Measurements from ENCODE around the gene AHNAK2.
"Not testable (repeated sequence)": the region's sequence is repeated elsewhere in the genome, so short reads cannot be mapped to it uniquely, and the experiment has no call there.

The AHNAK2 gene

GRCh38 chr14:104891664-104892530 lies 86.3 kb downstream of the AHNAK2 start:
- no peak for TF ChIP-seq CTCF (IDR thresholded peaks at IDR 0.05; ENCODE audit: borderline replicate concordance, control extremely low read depth, extremely low read depth, insufficient read depth, missing control alignments)
- in situ Hi-C loops (cut with MboI; ENCODE audit: low sequenced_read_pairs, unreplicated experiment): no loop called here
- no peak for DNase-seq (ENCODE audit: low spot score)

GRCh38 chr14:104891121-104891551 lies 87.0 kb downstream of the AHNAK2 start:
- no peak for DNase-seq (ENCODE audit: low spot score)
- in situ Hi-C loops (cut with MboI; ENCODE audit: low sequenced_read_pairs, unreplicated experiment): no loop called here
- no peak for TF ChIP-seq CTCF (IDR thresholded peaks at IDR 0.05; ENCODE audit: borderline replicate concordance, control extremely low read depth, extremely low read depth, insufficient read depth, missing control alignments)

GRCh38 chr14:104890292-104890691 lies 87.9 kb downstream of the AHNAK2 start:
- DNase-seq (ENCODE audit: low spot score); in situ Hi-C loops (cut with MboI; ENCODE audit: low sequenced_read_pairs, unreplicated experiment): not testable (repeated sequence)

- DNase-seq (ENCODE audit: low spot score): no peak
- TF ChIP-seq CTCF (IDR thresholded peaks at IDR 0.05; ENCODE audit: borderline replicate concordance, control extremely low read depth, extremely low read depth, insufficient read depth, missing control alignments): no peak
- in situ Hi-C loops (cut with MboI; ENCODE audit: low sequenced_read_pairs, unreplicated experiment): no loop called here
Observed at GRCh38 chr14:104889375-104889757, 88.8 kb downstream of the AHNAK2 start.

- no peak for DNase-seq (ENCODE audit: low spot score)
- no peak for TF ChIP-seq CTCF (IDR thresholded peaks at IDR 0.05; ENCODE audit: borderline replicate concordance, control extremely low read depth, extremely low read depth, insufficient read depth, missing control alignments)
- in situ Hi-C loops (cut with MboI; ENCODE audit: low sequenced_read_pairs, unreplicated experiment): no loop called here
Observed at GRCh38 chr14:104888489-104889374, 89.4 kb downstream of the AHNAK2 start.

GRCh38 chr14:104887623-104888488 lies 90.3 kb downstream of the AHNAK2 start:
- no peak for DNase-seq (ENCODE audit: low spot score)
- no peak for TF ChIP-seq CTCF (IDR thresholded peaks at IDR 0.05; ENCODE audit: borderline replicate concordance, control extremely low read depth, extremely low read depth, insufficient read depth, missing control alignments)
- in situ Hi-C loops (cut with MboI; ENCODE audit: low sequenced_read_pairs, unreplicated experiment): no loop called here

All from GM13976 (cell line).